Mesendoderm (in vitro differentiated cells): ENCODE measurements around the gene KCNH3.
A peak's percentile ranks its signal among the peaks of the same experiment; 100 is the strongest.

ENCODE experiments used
- DNase-seq: peaks from one replicate; pipeline ENCODE4 v3.0.0; 2013
- H2AK5ac ChIP-seq: 2 replicates; pipeline ENCODE4 v1.6.1; 2013; ENCODE audit warnings: low read length, inconsistent platforms
- H2BK120ac ChIP-seq: 2 replicates; pipeline ENCODE4 v1.6.1; 2013; ENCODE audit warnings: low read depth, mild to moderate bottlenecking, low read length, moderate library complexity, mixed read lengths
- H2BK15ac ChIP-seq: replicated peaks from 2 replicates; pipeline ENCODE4 v1.6.1; 2013; ENCODE audit warnings: low read depth, mild to moderate bottlenecking, moderate library complexity
- H2BK5ac ChIP-seq: 2 replicates; pipeline ENCODE4 v1.6.1; 2013; ENCODE audit warnings: low read length, inconsistent platforms
- H3K18ac ChIP-seq: 2 replicates; pipeline ENCODE4 v1.6.1; 2013; ENCODE audit warnings: mild to moderate bottlenecking, low read length, mixed read lengths
- H3K23ac ChIP-seq: one replicate; pipeline ENCODE4 v1.6.1; 2013; ENCODE audit warnings: low read length
- H3K27ac ChIP-seq: 2 replicates; pipeline ENCODE4 v1.5.1; 2013; ENCODE audit warnings: low read depth, mild to moderate bottlenecking, inconsistent platforms, low read length, moderate library complexity
- H3K27me3 ChIP-seq: 2 replicates; pipeline ENCODE4 v1.6.1; 2013; ENCODE audit warnings: low read length, control low read depth, mild to moderate bottlenecking, inconsistent platforms; ENCODE audit not compliant: insufficient read depth, poor library complexity
- H3K36me3 ChIP-seq: 2 replicates; pipeline ENCODE4 v1.6.1; 2013; ENCODE audit warnings: low read length, inconsistent platforms; ENCODE audit not compliant: control insufficient read depth, insufficient read depth
- H3K4ac ChIP-seq: one replicate; pipeline ENCODE4 v1.6.1; 2013; ENCODE audit warnings: low read depth, mild to moderate bottlenecking, low read length, moderate library complexity
- H3K4me1 ChIP-seq: 2 replicates; pipeline ENCODE4 v1.6.1; 2013; ENCODE audit warnings: low read depth, low read length, inconsistent platforms; ENCODE audit not compliant: control insufficient read depth
- H3K4me2 ChIP-seq: 2 replicates; pipeline ENCODE4 v1.6.1; 2013; ENCODE audit warnings: low read length
- H3K4me3 ChIP-seq: 2 replicates; pipeline ENCODE4 v1.5.1; 2013; ENCODE audit warnings: mild to moderate bottlenecking, low read length
- H3K56ac ChIP-seq: one replicate; pipeline ENCODE4 v1.6.1; 2013; ENCODE audit warnings: low read length
- H3K79me1 ChIP-seq: 2 replicates; pipeline ENCODE4 v1.6.1; 2013; ENCODE audit warnings: low read length, inconsistent platforms
- H3K79me2 ChIP-seq: 2 replicates; pipeline ENCODE4 v1.6.1; 2013; ENCODE audit warnings: mild to moderate bottlenecking, low read length; ENCODE audit not compliant: control insufficient read depth, insufficient read depth
- H3K9ac ChIP-seq: 2 replicates; pipeline ENCODE4 v1.6.1; 2013; ENCODE audit warnings: low read length, inconsistent platforms
- H4K5ac ChIP-seq: one replicate; pipeline ENCODE4 v1.6.1; 2013; ENCODE audit warnings: low read length
- H4K8ac ChIP-seq: one replicate; pipeline ENCODE4 v1.6.1; 2013; ENCODE audit warnings: low read depth, mild to moderate bottlenecking, control low read depth, low read length, moderate library complexity
- WGBS: extraction: QIAGEN DNeasy Blood & Tissue Kit; methylation state at CpG from one replicate; pipeline ENCODE4 v1.1.7; 2013; ENCODE audit warnings: low lambda C conversion rate, missing lambda C conversion rate; ENCODE audit not compliant: insufficient coverage; ENCODE audit errors: extremely low coverage; 5-methylcytosine and 5-hydroxymethylcytosine counted together

KCNH3 gene

DNA sequence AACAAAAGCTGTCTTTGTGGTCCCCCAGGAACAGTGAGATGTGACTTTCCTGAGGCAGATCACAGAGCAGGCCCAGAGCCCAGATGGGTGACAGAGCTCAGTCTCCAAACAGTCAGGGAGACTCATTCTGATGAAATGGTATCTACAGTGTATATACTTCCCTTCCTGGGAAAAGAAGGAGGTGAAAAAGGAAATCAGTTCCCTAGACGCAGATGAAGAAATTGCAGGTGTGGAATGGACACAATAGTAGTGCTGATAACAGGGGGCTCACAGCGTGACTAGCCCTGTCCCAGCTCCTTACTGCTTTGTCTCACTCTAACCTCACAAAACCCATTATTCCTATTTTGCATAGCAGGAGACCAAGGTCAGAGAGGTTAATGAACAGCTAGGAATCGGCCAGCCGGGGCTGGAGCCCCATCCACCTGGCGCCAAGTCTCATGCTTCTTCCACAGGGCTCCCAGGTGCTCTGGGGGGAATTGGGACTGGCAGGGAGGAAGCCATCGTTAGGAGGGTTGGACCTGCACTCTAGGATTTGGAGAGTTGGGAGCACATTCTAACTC, 11.9 kb downstream of the KCNH3 start:
- Histone ChIP-seq H3K4me2 (no peak overlapping the region), H2BK15ac (no peak overlapping the region), H2BK5ac (no peak overlapping the region), H2AK5ac (no peak overlapping the region), H3K56ac (peak overlapping the region; percentile 7), H3K79me2 (no peaks in the 10 kb centered on the region), H3K23ac (no peak overlapping the region), H4K8ac (no peak overlapping the region), H4K5ac (no peak overlapping the region), H3K27me3 (peaks cover 3% of the 10 kb centered on the region), H2BK120ac (no peak overlapping the region), H3K27ac (peak overlapping the region; percentile 21), H3K4me1 (peaks cover 2% of the 10 kb centered on the region), H3K18ac (no peak overlapping the region), H3K4me3 (no peak overlapping the region), H3K36me3 (no peaks in the 10 kb centered on the region), H3K4ac (no peak overlapping the region), H3K9ac (no peak overlapping the region), H3K79me1 (no peaks in the 10 kb centered on the region)
- peak; percentile 38 for DNase-seq
- no CpG with 5 or more reads among the region's 6 CpGs for WGBS

DNA sequence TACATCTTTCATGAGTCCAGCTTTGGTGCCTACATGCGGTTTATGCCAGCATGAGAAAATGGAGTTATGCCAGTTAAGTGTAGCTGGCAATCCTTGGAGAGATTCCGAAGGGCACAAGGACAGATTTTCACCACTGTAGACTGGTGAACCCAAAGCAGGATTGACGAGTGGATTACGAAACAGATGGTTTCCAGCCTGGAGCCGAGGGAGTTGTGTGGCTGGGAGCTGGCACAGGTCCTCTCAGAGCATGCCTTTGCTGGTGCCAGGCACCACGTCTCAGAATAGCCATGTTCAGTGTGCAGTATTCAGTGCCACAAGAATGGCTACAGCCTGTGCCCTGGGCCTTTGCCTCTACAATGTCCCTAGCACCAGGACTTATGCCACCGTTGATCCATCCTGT, 13.2 kb downstream of the KCNH3 start:
- Histone ChIP-seq H3K79me1 (no peaks in the 10 kb centered on the region), H2AK5ac (no peak overlapping the region), H2BK15ac (no peak overlapping the region), H3K36me3 (no peaks in the 10 kb centered on the region), H2BK5ac (no peak overlapping the region), H3K4ac (no peak overlapping the region), H4K8ac (no peak overlapping the region), H3K23ac (no peak overlapping the region), H3K79me2 (no peaks in the 10 kb centered on the region), H3K9ac (no peak overlapping the region), H3K18ac (no peak overlapping the region), H3K27ac (no peak overlapping the region), H2BK120ac (no peak overlapping the region), H4K5ac (no peak overlapping the region), H3K4me2 (no peak overlapping the region), H3K4me1 (peaks cover 2% of the 10 kb centered on the region), H3K27me3 (peaks cover 3% of the 10 kb centered on the region), H3K4me3 (no peak overlapping the region), H3K56ac (no peak overlapping the region)
- no CpG with 5 or more reads among the region's 7 CpGs for WGBS
- DNase-seq, result no peak

DNA sequence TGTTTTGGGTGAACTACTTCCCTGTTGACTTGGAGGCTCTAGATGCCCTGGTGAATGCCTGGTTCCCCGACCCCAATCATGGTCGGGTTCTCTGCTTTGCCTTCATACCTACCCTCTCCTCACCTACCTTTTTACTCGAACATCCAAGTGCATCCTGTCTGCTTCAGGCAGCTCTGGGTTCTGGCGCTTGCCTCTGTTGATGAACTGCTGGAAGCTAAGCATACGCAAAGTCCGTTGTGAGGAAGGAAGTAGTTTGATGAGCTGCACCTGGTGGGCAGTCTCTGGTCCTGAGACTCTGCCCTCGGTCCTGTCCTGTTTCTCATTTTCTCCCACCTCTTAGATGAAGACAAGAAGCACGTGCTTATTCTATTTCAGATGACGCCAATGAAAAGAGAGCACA, 13.6 kb downstream of the KCNH3 start:
- H2BK120ac ChIP-seq, result no peak overlapping the region
- H3K18ac ChIP-seq, result no peak overlapping the region
- no peak overlapping the region for H4K8ac ChIP-seq
- no CpG with 5 or more reads among the region's 9 CpGs for WGBS
- H3K4ac ChIP-seq, result no peak overlapping the region
- no peaks in the 10 kb centered on the region for H3K36me3 ChIP-seq
- no peak overlapping the region for H3K56ac ChIP-seq
- no peak for DNase-seq
- peaks cover 2% of the 10 kb centered on the region for H3K4me1 ChIP-seq
- H3K23ac ChIP-seq, result no peak overlapping the region
- H2BK5ac ChIP-seq, result no peak overlapping the region
- H4K5ac ChIP-seq, result no peak overlapping the region
- H3K79me2 ChIP-seq, result no peaks in the 10 kb centered on the region
- no peak overlapping the region for H2AK5ac ChIP-seq
- H2BK15ac ChIP-seq, result no peak overlapping the region
- H3K79me1 ChIP-seq, result no peaks in the 10 kb centered on the region
- H3K4me3 ChIP-seq, result no peak overlapping the region
- no peak overlapping the region for H3K9ac ChIP-seq
- no peak overlapping the region for H3K4me2 ChIP-seq
- H3K27me3 ChIP-seq, result peaks cover 3% of the 10 kb centered on the region
- no peak overlapping the region for H3K27ac ChIP-seq

DNA sequence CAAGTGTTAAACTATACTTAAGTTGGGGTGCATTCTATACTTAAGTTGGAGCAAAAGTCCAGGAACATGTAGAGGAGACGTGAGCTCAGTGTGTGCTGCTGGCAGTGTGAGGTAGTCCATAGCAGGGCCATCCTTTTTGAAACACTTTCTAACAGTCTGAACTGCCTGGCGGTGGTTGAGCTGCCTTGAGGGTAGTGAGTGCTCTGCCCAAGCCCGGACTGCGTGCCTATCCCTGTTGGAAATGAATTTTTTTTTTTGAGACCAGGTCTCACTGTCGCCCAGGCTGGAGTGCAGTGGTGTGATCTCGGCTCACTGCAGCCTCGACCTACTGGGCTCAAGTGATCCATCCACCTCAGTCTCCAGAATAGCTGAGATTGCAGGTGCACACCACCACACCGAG, 14.1 kb downstream of the KCNH3 start:
- Histone ChIP-seq H3K9ac (no peak overlapping the region), H3K27ac (no peak overlapping the region), H3K79me1 (no peaks in the 10 kb centered on the region), H2BK5ac (no peak overlapping the region), H3K56ac (no peak overlapping the region), H3K18ac (no peak overlapping the region), H2AK5ac (no peak overlapping the region), H4K8ac (no peak overlapping the region), H3K4me2 (no peak overlapping the region), H4K5ac (no peak overlapping the region), H2BK120ac (no peak overlapping the region), H3K4me1 (peaks cover 2% of the 10 kb centered on the region), H3K36me3 (no peaks in the 10 kb centered on the region), H3K79me2 (no peaks in the 10 kb centered on the region), H2BK15ac (no peak overlapping the region), H3K4me3 (no peak overlapping the region), H3K27me3 (peaks cover 3% of the 10 kb centered on the region), H3K23ac (no peak overlapping the region), H3K4ac (no peak overlapping the region)
- WGBS, result no CpG with 5 or more reads among the region's 8 CpGs
- no peak for DNase-seq

DNA sequence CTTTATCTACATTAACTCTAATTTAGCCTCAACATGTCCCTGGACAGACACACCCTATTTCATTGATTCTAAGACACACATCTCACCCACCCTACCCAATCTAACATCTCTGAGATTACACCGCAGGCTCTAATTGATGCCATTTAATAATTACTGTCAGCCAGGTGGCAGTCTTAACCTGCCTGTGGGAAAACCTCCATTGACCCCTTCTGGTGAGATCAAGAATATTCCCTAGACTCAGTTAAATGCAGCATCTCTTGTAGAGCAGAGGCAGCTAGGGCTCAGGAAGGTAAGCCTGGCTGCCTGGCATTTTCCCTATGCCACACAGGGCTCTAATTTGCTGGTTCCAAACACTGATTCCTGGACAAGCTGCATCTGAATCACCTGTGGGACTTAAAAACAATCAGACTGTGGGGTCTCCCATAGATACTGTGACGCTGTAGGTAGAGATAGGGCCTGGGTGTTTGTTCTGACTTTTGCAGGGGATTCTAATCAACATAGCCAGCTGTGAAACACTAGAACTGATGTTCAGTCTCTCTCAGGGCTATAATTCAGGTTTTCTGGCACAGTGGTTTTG, 14.8 kb downstream of the KCNH3 start:
- H2BK5ac ChIP-seq, result no peak overlapping the region
- H3K4ac ChIP-seq, result no peak overlapping the region
- H3K79me2 ChIP-seq, result no peaks in the 10 kb centered on the region
- H4K5ac ChIP-seq, result no peak overlapping the region
- peaks cover 2% of the 10 kb centered on the region for H3K4me1 ChIP-seq
- H3K4me3 ChIP-seq, result no peak overlapping the region
- H2BK120ac ChIP-seq, result no peak overlapping the region
- peak; percentile 81 for DNase-seq
- no peak overlapping the region for H3K18ac ChIP-seq
- no CpG with 5 or more reads among the region's 2 CpGs for WGBS
- H4K8ac ChIP-seq, result no peak overlapping the region
- no peak overlapping the region for H3K4me2 ChIP-seq
- no peaks in the 10 kb centered on the region for H3K36me3 ChIP-seq
- H2AK5ac ChIP-seq, result no peak overlapping the region
- H3K9ac ChIP-seq, result no peak overlapping the region
- no peak overlapping the region for H3K27ac ChIP-seq
- no peak overlapping the region for H3K56ac ChIP-seq
- H3K23ac ChIP-seq, result no peak overlapping the region
- no peaks in the 10 kb centered on the region for H3K79me1 ChIP-seq
- no peak overlapping the region for H2BK15ac ChIP-seq
- no peaks in the 10 kb centered on the region for H3K27me3 ChIP-seq

DNA sequence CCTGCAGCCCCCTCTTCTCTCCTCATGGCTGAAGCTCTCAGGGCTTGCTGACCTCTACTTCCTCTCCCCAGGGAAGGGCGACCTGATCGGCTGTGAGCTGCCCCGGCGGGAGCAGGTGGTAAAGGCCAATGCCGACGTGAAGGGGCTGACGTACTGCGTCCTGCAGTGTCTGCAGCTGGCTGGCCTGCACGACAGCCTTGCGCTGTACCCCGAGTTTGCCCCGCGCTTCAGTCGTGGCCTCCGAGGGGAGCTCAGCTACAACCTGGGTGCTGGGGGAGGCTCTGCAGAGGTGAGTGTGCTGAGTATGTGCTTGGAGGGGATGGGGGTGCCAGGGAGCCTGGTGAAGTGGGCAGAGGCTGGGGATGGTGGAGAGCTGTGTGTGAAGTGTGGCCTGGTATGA, 15.4 kb downstream of the KCNH3 start:
- Histone ChIP-seq H2BK15ac (no peak overlapping the region), H3K56ac (no peak overlapping the region), H2BK5ac (no peak overlapping the region), H3K4ac (no peak overlapping the region), H3K27me3 (no peaks in the 10 kb centered on the region), H3K4me3 (no peak overlapping the region), H3K4me1 (peaks cover 2% of the 10 kb centered on the region), H3K79me1 (no peaks in the 10 kb centered on the region), H3K18ac (no peak overlapping the region), H3K79me2 (no peaks in the 10 kb centered on the region), H3K9ac (no peak overlapping the region), H2AK5ac (no peak overlapping the region), H4K8ac (no peak overlapping the region), H2BK120ac (no peak overlapping the region), H3K36me3 (peaks cover 2% of the 10 kb centered on the region), H4K5ac (no peak overlapping the region), H3K27ac (no peak overlapping the region), H3K4me2 (no peak overlapping the region), H3K23ac (no peak overlapping the region)
- DNase-seq, result no peak
- no CpG with 5 or more reads among the region's 15 CpGs for WGBS
